ENCODE measurements around the gene SLC19A3.

- TF ChIP-seq POLR2A (IDR thresholded peaks at IDR 0.05; ENCODE audit: low read depth, low read length) (no peak), POLR2AphosphoS5 (IDR thresholded peaks at IDR 0.05; ENCODE audit: low read depth, low read length) (no peak)
Measured at GRCh38 chr2:227703961-227704360, 13.9 kb downstream of the SLC19A3 start.
